ENCODE results near the gene AGBL1.
"Not testable (repeated sequence)": the region's sequence is repeated elsewhere in the genome, so short reads cannot be mapped to it uniquely, and the experiment has no call there.

AGBL1 gene

DNA sequence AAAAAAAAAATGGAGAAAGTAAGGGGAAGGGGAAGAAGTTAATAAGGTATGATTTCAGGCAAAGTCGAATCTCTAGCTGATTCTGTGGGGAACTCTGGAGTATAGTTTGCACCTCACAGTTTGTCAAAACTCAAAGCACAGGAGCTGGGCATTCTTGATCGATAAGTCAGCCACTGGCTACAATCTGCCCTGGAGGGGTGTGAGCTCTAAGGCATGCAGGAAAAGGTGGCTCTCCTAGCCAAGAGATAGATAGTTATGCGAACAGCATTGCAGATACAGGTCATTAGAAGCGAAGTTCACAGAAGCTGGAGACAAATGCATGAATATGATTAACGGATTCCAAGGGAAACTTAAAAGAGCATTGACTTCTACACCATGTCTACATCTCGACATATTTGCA lies 952.6 kb downstream of the AGBL1 start:
- no peaks in the 10 kb centered on the region for H3K4me1 ChIP-seq
- H3K36me3 ChIP-seq (replicated peaks): no peaks in the 10 kb centered on the region
- in situ Hi-C loops (cut with MboI; ENCODE audit: low sequenced_read_pairs): no loop called here
- H3K9me3 ChIP-seq: peaks cover 15% of the 10 kb centered on the region
- H3K27me3 ChIP-seq (ENCODE audit: low read depth): no peaks in the 10 kb centered on the region
- DNase-seq (ENCODE audit: low spot score in 2 of 2): no peak
- H3K4me3 ChIP-seq: no peak overlapping the region

DNA sequence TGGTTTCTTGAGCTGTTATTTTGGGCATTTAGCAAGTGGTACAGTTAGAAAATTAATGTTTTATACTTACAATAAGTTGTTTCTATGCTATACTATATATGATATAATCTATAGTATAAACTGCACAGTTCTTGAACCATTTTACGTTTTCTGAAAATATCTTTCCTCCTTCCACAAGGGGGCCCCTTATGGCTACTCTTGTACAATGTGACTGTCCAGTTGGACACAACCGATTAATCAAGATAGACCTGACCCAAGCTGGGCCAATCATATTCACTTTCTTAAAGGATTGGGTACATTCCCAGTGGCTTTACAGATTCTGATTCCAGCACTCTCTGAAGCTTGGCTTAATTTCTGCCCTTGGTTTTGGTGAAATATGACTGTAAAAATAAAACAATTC lies 953.4 kb downstream of the AGBL1 start:
- Histone ChIP-seq H3K9me3 (peaks cover 15% of the 10 kb centered on the region), H3K4me3 (no peak overlapping the region), H3K4me1 (no peaks in the 10 kb centered on the region), H3K36me3 (replicated peaks) (no peaks in the 10 kb centered on the region), H3K27me3 (ENCODE audit: low read depth) (no peaks in the 10 kb centered on the region)
- DNase-seq (ENCODE audit: low spot score in 2 of 2): no peak
- in situ Hi-C loops (cut with MboI; ENCODE audit: low sequenced_read_pairs): no loop called here

DNA sequence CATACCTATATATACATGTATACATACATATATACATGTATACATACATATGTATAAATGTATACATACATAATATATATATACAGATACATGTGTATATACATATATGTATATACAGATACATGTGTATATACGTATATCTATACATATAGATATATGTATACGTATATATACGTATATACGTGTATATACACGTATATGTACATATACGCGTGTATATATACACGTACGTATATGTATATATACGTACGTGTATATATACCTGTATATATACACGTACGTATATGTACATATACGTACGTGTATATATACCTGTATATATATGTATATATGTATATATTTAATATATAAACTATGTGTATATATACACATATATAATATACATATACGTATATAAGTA lies 955.2 kb downstream of the AGBL1 start:
- in situ Hi-C loops (cut with MboI; ENCODE audit: low sequenced_read_pairs): no loop called here
- Histone ChIP-seq H3K4me1 (no peaks in the 10 kb centered on the region), H3K27me3 (ENCODE audit: low read depth) (no peaks in the 10 kb centered on the region), H3K9me3 (peaks cover 15% of the 10 kb centered on the region), H3K36me3 (replicated peaks) (no peaks in the 10 kb centered on the region), H3K4me3 (no peak overlapping the region)
- no peak for DNase-seq (ENCODE audit: low spot score in 2 of 2)

DNA sequence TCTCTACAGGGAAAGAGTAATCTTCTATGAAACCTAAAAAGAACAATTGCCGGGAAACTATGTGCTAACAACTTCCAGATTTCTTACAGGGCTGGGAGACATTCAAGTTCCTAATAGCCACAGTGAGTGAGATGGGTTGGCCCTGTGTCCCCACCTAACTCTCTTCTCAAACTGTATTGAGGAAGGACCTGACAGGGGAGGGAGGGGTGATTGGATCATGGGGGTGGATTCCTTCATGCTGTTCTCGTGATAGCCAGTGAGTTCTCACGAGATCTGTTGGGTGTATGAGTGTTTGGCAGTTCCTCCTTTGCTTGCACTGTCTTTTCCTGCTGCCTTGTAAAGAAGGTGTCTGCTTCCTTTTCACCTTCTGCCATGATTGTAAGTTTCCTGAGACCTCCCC lies 958.7 kb downstream of the AGBL1 start:
- H3K9me3 ChIP-seq: peaks cover 9% of the 10 kb centered on the region
- H3K36me3 ChIP-seq (replicated peaks): no peaks in the 10 kb centered on the region
- in situ Hi-C loops (cut with MboI; ENCODE audit: low sequenced_read_pairs): no loop called here
- no peaks in the 10 kb centered on the region for H3K27me3 ChIP-seq (ENCODE audit: low read depth)
- H3K4me3 ChIP-seq: no peak overlapping the region
- DNase-seq (ENCODE audit: low spot score in 2 of 2): no peak
- H3K4me1 ChIP-seq: no peaks in the 10 kb centered on the region

DNA sequence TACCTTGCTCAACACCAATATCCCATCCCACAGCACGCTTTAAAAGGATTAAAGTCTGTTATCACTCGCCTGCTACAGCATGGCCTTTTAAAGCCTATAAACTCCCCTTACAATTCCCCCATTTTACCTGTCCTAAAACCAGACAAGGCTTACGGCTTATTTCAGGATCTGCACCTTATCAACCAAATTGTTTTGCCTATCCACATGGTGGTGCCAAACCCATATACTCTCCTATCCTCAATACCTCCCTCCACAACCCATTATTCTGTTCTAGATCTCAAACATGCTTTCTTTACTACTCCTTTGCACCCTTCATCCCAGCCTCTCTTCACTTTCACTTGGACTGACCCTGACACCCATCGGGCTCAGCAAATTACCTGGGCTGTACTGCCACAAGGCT lies 962.9 kb downstream of the AGBL1 start:
- DNase-seq (ENCODE audit: low spot score in 2 of 2); H3K4me3 ChIP-seq; in situ Hi-C loops (cut with MboI; ENCODE audit: low sequenced_read_pairs): not testable (repeated sequence)

DNA sequence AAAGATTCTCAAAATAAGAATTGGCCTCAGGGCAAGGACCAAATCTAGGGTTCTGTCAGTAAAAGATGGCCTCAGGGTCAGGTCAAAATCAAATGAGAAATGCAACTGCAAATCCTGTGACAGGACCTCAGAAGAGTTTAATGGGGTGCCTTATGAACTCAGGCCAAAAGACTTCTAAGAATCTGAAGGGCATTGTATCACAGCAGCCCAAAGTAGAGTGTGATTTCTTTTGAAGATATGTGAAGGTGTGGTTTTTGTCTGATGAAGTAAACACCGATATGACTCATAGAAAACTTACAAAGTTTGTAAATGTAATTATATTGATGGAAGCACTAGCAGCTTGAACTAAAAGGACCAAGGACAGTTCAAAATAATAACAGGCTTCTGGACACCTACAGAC lies 966.1 kb downstream of the AGBL1 start:
- H3K27me3 ChIP-seq (ENCODE audit: low read depth): no peaks in the 10 kb centered on the region
- no peak overlapping the region for H3K4me3 ChIP-seq
- DNase-seq (ENCODE audit: low spot score in 2 of 2): no peak
- H3K36me3 ChIP-seq (replicated peaks): no peaks in the 10 kb centered on the region
- in situ Hi-C loops (cut with MboI; ENCODE audit: low sequenced_read_pairs): no loop called here
- no peaks in the 10 kb centered on the region for H3K4me1 ChIP-seq
- H3K9me3 ChIP-seq: peaks cover 11% of the 10 kb centered on the region

More for the DNA sequence above, 962.9 kb downstream of the AGBL1 start:
- not testable (repeated sequence) for H3K4me1 ChIP-seq; H3K9me3 ChIP-seq; H3K36me3 ChIP-seq (replicated peaks); H3K27me3 ChIP-seq (ENCODE audit: low read depth)

DNA sequence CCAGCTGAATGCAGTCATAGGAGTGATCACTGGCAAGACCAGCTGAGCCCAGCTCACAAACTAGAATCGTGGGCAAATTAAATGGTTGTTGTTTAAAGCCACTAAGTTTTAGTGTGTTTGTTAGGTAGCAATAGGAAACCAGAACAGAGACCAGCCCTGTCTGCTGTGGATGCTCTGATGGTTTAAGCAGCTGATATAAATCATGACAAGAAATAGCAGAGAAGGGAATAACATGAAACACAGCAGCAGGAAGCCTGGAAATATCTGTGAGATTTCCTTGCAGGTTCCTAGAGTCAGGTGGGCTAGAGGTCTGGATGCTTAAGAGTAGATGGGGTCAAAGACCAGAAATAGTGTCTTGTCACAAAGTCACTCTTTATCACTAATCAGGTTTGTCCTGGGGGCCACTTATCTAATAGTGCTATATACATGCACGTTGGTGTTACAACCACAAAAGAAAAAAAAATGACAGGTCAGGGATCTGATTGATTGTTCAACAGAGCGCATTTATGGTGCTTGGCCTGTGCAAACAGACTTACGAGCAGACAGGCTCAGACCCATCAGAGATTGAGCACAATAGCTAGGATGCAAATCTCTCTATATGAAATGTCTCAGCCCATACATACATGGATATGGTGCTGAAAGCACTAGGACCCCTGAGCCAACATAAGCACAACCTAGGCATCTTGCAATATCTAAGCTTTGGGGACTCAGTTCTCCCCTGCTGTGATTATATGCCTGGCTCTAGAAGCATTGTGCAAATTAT lies 967.7 kb downstream of the AGBL1 start:
- no peaks in the 10 kb centered on the region for H3K4me1 ChIP-seq
- H3K9me3 ChIP-seq: peaks cover 11% of the 10 kb centered on the region
- DNase-seq (ENCODE audit: low spot score in 2 of 2): no peak
- H3K4me3 ChIP-seq: no peak overlapping the region
- no peaks in the 10 kb centered on the region for H3K36me3 ChIP-seq (replicated peaks)
- in situ Hi-C loops (cut with MboI; ENCODE audit: low sequenced_read_pairs): no loop called here
- no peaks in the 10 kb centered on the region for H3K27me3 ChIP-seq (ENCODE audit: low read depth)
